ENCODE measurements around the gene SORBS1. TPM values are rescaled to one million over a fixed set of nuclear protein-coding genes. Genes with fewer than 3 reads are reported as not detected.

The SORBS1 gene
- total and polyA plus RNA-seq, 12 donors = 140 to 1,253 (median 1,042) TPM

DNA sequence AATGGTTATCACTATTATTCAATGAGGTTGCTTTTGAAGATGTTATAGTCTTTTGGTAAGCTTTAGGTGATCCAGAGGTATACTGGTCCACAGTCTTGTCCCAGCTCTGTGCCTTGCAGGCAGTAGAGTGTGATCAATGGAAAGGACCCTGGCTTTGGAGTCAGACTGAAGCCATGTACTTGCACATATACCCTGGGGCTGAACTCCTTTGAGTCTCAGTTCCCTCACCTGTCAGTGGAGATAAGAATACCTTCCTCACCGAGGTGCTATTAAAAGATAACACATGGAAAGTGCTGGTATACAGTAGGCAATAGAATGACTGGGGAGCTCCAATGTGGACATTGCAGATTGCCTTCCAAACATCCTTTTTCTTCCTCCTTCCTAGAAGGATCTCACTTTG is 254.3 kb downstream of the SORBS1 start:
- H3K27me3 ChIP-seq = no peaks in the 10 kb centered on the region
- DNase-seq (no peak), ATAC-seq (no peak)
- no peak overlapping the region for H3K4me3 ChIP-seq
- TF ChIP-seq, protein P1, sequence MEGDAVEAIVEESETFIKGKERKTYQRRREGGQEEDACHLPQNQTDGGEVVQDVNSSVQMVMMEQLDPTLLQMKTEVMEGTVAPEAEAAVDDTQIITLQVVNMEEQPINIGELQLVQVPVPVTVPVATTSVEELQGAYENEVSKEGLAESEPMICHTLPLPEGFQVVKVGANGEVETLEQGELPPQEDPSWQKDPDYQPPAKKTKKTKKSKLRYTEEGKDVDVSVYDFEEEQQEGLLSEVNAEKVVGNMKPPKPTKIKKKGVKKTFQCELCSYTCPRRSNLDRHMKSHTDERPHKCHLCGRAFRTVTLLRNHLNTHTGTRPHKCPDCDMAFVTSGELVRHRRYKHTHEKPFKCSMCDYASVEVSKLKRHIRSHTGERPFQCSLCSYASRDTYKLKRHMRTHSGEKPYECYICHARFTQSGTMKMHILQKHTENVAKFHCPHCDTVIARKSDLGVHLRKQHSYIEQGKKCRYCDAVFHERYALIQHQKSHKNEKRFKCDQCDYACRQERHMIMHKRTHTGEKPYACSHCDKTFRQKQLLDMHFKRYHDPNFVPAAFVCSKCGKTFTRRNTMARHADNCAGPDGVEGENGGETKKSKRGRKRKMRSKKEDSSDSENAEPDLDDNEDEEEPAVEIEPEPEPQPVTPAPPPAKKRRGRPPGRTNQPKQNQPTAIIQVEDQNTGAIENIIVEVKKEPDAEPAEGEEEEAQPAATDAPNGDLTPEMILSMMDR (IDR thresholded peaks at IDR 0.05) = no peak
- intact Hi-C loops (cut with DNase I) = loop anchor here in 1 of 10 donors (2.0 kb wide), 1 partner anchor 14 kb away; no protein-coding TSS in a partner anchor
- H3K27ac ChIP-seq = no peak overlapping the region
- H3K4me1 ChIP-seq = peaks cover 0 to 62% (median 35%) of the 10 kb centered on the region in 9 donors
- peaks cover 0 to 1% (median 0%) of the 10 kb centered on the region in 9 donors for H3K36me3 ChIP-seq
- no peaks in the 10 kb centered on the region for H3K9me3 ChIP-seq
- 56 to 79% methylated on average over 1 of the region's 1 CpG for WGBS, 2 donors

DNA sequence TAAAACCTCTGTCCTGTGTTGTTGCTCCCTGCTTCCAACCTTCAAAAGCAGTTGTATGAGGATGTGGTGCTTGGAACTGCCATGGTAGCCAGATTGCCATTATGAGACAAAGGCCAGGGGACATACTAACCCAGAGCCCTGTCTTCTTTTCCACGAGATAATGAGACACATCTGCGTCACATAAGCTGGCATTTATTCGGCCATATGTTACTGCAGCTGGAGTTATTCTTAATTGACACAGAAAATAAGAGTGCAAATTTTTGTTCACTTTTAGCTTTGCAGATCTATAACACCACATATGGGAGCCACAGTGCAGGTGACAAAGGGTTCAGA is 254.9 kb downstream of the SORBS1 start:
- peak overlapping the region in 1 of 10 donors; percentile 2 for H3K27ac ChIP-seq
- WGBS, 2 donors = 70 to 71% methylated on average over 3 of the region's 3 CpGs
- H3K4me3 ChIP-seq = no peak overlapping the region
- H3K9me3 ChIP-seq = no peaks in the 10 kb centered on the region
- TF ChIP-seq, protein P1 (IDR thresholded peaks at IDR 0.05) = no peak
- no peak for ATAC-seq
- H3K36me3 ChIP-seq = no peaks in the 10 kb centered on the region
- H3K4me1 ChIP-seq = peaks cover 0 to 62% (median 35%) of the 10 kb centered on the region in 9 donors
- intact Hi-C loops (cut with DNase I) = loop anchor here in 1 of 10 donors (2.0 kb wide), 1 partner anchor 13 kb away; no protein-coding TSS in a partner anchor
- no peak for DNase-seq
- no peaks in the 10 kb centered on the region for H3K27me3 ChIP-seq

DNA sequence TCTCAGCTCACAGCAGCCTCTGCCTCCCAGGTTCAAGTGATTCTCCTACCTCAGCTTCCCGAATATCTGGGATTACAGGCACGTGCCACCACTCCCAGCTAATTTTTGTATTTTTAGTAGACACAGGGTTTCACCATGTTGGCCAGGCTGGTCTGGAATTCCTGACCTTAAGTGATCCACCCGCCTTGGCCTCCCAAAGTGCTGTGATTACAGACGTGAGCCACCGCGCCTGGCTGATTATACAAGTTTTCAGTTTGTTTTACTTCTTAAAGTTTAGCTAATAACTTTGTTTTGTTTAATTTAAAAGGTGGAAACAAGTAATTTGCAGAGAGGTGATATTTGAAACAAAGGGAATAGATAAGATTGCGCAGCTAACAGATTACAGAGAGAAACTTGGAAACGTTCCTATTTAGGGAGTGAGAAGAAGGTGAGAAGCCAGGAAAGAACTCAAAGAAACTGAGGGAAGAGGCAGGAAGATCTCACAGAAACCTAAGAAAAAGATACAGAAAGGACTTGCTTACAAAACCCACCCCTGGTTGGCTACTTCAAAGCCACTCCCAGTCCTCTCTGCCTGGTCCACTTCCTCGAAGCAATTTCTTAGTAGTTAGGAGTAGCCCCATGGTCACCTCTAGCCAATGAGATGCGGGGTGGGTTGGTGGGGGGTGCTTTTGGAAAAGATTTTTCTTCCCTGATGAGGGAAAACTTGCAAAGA is 255.4 kb downstream of the SORBS1 start:
- TF ChIP-seq, protein P1 (IDR thresholded peaks at IDR 0.05) = no peak
- ATAC-seq (no peak), DNase-seq (no peak)
- WGBS, 2 donors = 42 to 51% methylated on average over 10 of the region's 10 CpGs
- Histone ChIP-seq H3K9me3 (no peaks in the 10 kb centered on the region), H3K4me1 (peaks cover 0 to 58% (median 35%) of the 10 kb centered on the region in 9 donors), H3K4me3 (no peak overlapping the region), H3K27me3 (no peaks in the 10 kb centered on the region), H3K36me3 (no peaks in the 10 kb centered on the region), H3K27ac (peak overlapping the region in 4 of 10 donors; percentile 2 to 52 (median 27))
- intact Hi-C loops (cut with DNase I) = loop anchor here in 1 of 10 donors (2.0 kb wide), 1 partner anchor 13 kb away; no protein-coding TSS in a partner anchor

DNA sequence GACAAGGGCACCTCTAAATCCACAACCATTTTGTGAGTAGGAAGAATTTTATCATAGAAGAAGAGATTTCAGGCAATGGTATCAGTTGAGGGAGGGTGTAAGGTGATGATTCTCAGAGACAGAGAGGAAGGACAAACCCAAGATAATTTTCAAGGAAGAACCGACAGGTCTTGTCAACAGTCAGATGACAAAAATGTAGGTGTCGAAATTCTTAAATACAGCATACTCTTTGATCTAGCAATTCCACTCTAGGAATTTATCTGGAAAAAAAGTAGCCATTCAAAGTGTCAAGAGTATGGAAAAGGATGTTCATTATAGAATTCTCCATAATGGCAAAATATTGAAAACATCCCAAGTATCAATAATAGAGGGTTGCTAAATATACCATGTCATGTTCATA is 256.2 kb downstream of the SORBS1 start:
- H3K4me1 ChIP-seq = peaks cover 0 to 51% (median 34%) of the 10 kb centered on the region in 9 donors
- no peak overlapping the region for H3K27ac ChIP-seq
- 70 to 80% methylated on average over 2 of the region's 2 CpGs for WGBS, 2 donors
- H3K27me3 ChIP-seq = no peaks in the 10 kb centered on the region
- H3K36me3 ChIP-seq = no peaks in the 10 kb centered on the region
- H3K4me3 ChIP-seq = no peak overlapping the region
- ATAC-seq (no peak), DNase-seq (no peak)
- H3K9me3 ChIP-seq = no peaks in the 10 kb centered on the region
- TF ChIP-seq, protein P1 (IDR thresholded peaks at IDR 0.05) = no peak
- intact Hi-C loops (cut with DNase I) = no loop called here
